Endothelial cell of umbilical vein (primary cell): Measurements from ENCODE around the gene ATP8B3.

Experiments
- CTCF ChIP-seq, 2 donors: IDR thresholded peaks; 1 replicate in 1 of 2; 2 replicates in 1 of 2; pipeline ENCODE4 v1.5.1; 2011; ENCODE audit warnings: low read length in 2 of 2, mild to moderate bottlenecking in 2 of 2, moderate library complexity in 2 of 2, control low read depth in 1 of 2, inconsistent platforms in 1 of 2, low read depth in 1 of 2; ENCODE audit not compliant: insufficient read depth in 1 of 2; ENCODE audit errors: extremely low read depth in 1 of 2
- EZH2 ChIP-seq: IDR thresholded peaks from 2 replicates; pipeline ENCODE4 v1.6.1; 2012; ENCODE audit warnings: borderline replicate concordance, low read depth, mild to moderate bottlenecking, moderate library complexity, low read length, inconsistent platforms; ENCODE audit not compliant: severe bottlenecking
- FOS ChIP-seq: IDR thresholded peaks from 2 replicates; pipeline ENCODE4 v1.6.1; 2011; ENCODE audit warnings: mild to moderate bottlenecking, low read length, moderate library complexity, borderline replicate concordance; ENCODE audit not compliant: insufficient read depth
- GATA2 ChIP-seq: IDR thresholded peaks from 2 replicates; pipeline ENCODE4 v1.7.0; 2011; ENCODE audit warnings: low read depth, mild to moderate bottlenecking, moderate library complexity, mixed read lengths, low read length; ENCODE audit not compliant: insufficient read length, insufficient read depth
- JUN ChIP-seq: IDR thresholded peaks from 2 replicates; pipeline ENCODE4 v1.6.1; 2011; ENCODE audit warnings: borderline replicate concordance, low read depth; ENCODE audit not compliant: insufficient read length, insufficient read depth
- MAX ChIP-seq: IDR thresholded peaks from 2 replicates; pipeline ENCODE4 v1.6.1; 2011; ENCODE audit not compliant: insufficient read depth, insufficient read length
- MYC ChIP-seq: IDR thresholded peaks from one replicate; pipeline ENCODE4 v1.6.1; 2011; ENCODE audit warnings: mild to moderate bottlenecking, low read depth, low read length
- POLR2A ChIP-seq: IDR thresholded peaks from 2 replicates; pipeline ENCODE4 v1.6.1; 2012; ENCODE audit warnings: low read depth, mild to moderate bottlenecking, control low read depth, low read length
- POLR2AphosphoS5 ChIP-seq: IDR thresholded peaks from 2 replicates; pipeline ENCODE4 v1.6.1; 2012; ENCODE audit warnings: low read depth, mild to moderate bottlenecking, control low read depth, low read length, moderate library complexity; ENCODE audit not compliant: insufficient read depth

- TF ChIP-seq CTCF (IDR thresholded peaks at IDR 0.05; ENCODE audit: extremely low read depth in 1 of 2, insufficient read depth in 1 of 2, low read depth in 1 of 2, low read length in 2 of 2) = no peak
- TF ChIP-seq EZH2 = no peak
- TF ChIP-seq POLR2A = no peak
- TF ChIP-seq POLR2AphosphoS5 = no peak
- TF ChIP-seq MAX = no peak
- no peak for TF ChIP-seq FOS
- TF ChIP-seq JUN = no peak
- no peak for TF ChIP-seq MYC
- no peak for TF ChIP-seq GATA2
Measured at GRCh38 chr19:1846517-1847204, 34.6 kb upstream of the ATP8B3 start.
